GM19193 (cell line): Measurements from ENCODE around the gene SETD3.

Experiments
- POLR2A ChIP-seq: IDR thresholded peaks from 4 replicates; pipeline ENCODE4 v1.6.1; 2011; ENCODE audit not compliant: insufficient read depth, insufficient read length; ENCODE audit errors: extremely low read depth

SETD3 gene

DNA sequence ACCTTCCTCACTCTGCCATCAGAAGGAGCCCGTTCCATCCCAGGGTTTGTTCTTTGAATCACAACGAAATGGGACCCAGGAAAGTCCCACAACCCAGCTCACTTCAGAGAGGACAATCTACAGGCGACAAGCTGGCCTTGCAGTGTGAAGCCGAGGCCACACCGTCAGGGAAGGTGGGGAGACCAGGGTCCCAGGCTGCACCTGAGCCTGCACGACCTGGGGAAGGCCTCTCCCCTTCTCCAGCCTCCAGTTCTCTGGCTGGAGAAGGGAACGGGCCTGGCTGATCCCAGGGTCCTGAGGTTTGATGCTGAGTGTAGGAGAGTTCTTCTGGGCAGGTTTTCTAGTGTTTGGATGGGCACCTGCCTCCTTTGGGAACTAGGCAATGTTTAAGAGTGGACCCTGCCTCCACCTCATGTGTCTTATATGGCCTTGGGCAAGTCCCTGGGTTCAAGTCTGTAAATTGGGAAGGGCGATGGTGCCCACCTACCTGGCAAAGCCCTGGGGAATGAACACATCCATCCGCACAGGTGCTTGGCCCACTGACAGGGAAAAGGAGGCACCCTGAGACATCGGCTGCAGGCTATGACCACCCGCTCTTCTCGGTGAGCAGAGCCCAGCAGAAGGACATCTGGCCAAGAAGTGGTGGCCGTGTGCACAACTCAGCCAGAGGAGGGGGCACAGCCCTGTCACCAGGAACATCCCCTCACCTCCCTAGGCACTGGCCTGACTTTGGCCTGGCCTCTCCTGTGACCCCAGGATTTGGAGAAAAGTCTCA lies 130.8 kb downstream of the SETD3 start:
- TF ChIP-seq POLR2A: no peak

DNA sequence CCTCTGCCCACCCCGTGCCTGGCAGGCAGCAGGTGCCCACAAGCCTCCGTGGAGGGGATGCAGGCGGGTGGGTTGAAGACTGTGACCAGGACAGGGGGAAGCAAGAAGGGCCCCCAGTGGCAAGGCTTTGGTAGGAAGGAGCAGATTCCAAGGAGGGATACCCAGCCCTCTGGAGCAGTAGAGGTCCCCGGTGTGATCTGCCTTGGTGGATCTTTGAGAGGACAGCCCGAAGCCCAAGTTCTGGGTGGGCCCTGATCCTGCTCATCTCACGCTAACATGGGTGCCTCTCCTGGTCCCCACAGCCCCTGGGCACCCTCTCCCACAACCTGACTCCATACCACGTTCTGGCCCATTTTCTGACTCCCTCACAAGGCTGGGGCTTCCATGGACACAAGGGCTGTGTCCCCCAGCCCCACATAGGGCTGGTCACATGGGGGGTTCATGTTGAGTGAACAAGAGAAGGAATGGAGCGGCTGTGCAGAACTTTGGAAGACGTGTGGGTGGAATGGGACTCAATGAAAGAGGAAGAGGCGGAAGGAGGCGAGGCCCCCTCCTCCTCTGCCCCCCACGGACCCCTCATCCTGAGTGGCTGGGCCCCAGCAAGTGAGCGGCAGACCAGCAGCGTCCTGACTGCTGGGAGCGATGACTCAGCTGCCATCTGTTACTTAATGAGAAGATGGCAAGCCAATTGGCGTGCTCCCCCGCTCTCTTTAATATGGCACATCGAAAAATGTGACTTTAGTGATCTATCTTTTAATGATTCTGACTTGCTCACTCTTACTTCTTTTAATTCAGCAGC lies 131.6 kb downstream of the SETD3 start:
- no peak for TF ChIP-seq POLR2A
